Caco-2 (cell line): ENCODE data around the gene SMAD2. TPM values are rescaled to one million over a fixed set of nuclear protein-coding genes. Genes with fewer than 3 reads are reported as not detected.

Experiments used
- Bru-seq: library from RNA; stranded (reverse); fragments of 400-500 nt; gene quantifications from one replicate; lab custom pipeline; 2021; lab: Mats Ljungman, UMichigan
- BruChase-seq, 2 experiments: library from RNA; stranded (reverse); fragments of 400-500 nt; gene quantifications; one replicate each; lab custom pipeline; 2021; lab: Mats Ljungman, UMichigan
- BruUV-seq: library from RNA; stranded (reverse); fragments of 400-500 nt; replicated peaks from 2 replicates; lab custom pipeline; 2021; lab: Mats Ljungman, UMichigan
- CTCF ChIA-PET: fragments of 300-600 bp; sonication (Branson Sonifier 250); formaldehyde crosslinking; loops from one replicate; lab custom pipeline; 2022; ENCODE audit warnings: antibody characterized with exemption; lab: Charles Lee
- POLR2A ChIA-PET: fragments of 300-600 bp; sonication (Branson Sonifier 250); formaldehyde crosslinking; loops from one replicate; lab custom pipeline; 2022; ENCODE audit warnings: antibody characterized with exemption; lab: Charles Lee
- DNase-seq, 2 experiments: peaks; one replicate each; pipeline versions ENCODE4 v3.0.0 to v3.0.0-alpha.2; 2020 to 2022
- H3K27me3 ChIP-seq: replicated peaks from 2 replicates; pipeline ENCODE4 v1.6.0; 2011; ENCODE audit warnings: low read length; ENCODE audit not compliant: control insufficient read depth, insufficient read depth
- H3K36me3 ChIP-seq: 2 replicates; pipeline ENCODE4 v1.5.1; 2011; ENCODE audit warnings: low read length; ENCODE audit not compliant: control insufficient read depth, insufficient read depth
- H3K4me1 ChIP-seq: fragments of 250-450 bp; sonication (Bioruptor Pico); 2 replicates; pipeline ENCODE4 v1.5.1; 2020; ENCODE audit warnings: mild to moderate bottlenecking
- H3K4me3 ChIP-seq: 2 replicates; pipeline ENCODE4 v1.5.1; 2011; ENCODE audit warnings: low read depth, mild to moderate bottlenecking, control low read depth, low read length
- H3K9me3 ChIP-seq: fragments of 250-450 bp; sonication (Bioruptor Pico); 2 replicates; pipeline ENCODE4 v1.5.1; 2020; ENCODE audit warnings: mild to moderate bottlenecking, moderate library complexity
- H3K27ac Mint-ChIP-seq: one replicate; pipeline ENCODE4 v1.8.0; 2022; ENCODE audit warnings: mixed read lengths; ENCODE audit not compliant: unreplicated experiment
- H3K27me3 Mint-ChIP-seq: one replicate; pipeline ENCODE4 v1.8.0; 2022; ENCODE audit warnings: mixed read lengths; ENCODE audit not compliant: insufficient read depth, unreplicated experiment
- H3K36me3 Mint-ChIP-seq: one replicate; pipeline ENCODE4 v1.8.0; 2022; ENCODE audit warnings: mild to moderate bottlenecking, mixed read lengths; ENCODE audit not compliant: insufficient read depth, unreplicated experiment
- H3K4me1 Mint-ChIP-seq: one replicate; pipeline ENCODE4 v1.8.0; 2022; ENCODE audit warnings: low read depth, mixed read lengths; ENCODE audit not compliant: unreplicated experiment
- H3K4me3 Mint-ChIP-seq: one replicate; pipeline ENCODE4 v1.8.0; 2022; ENCODE audit warnings: mild to moderate bottlenecking, moderate library complexity, mixed read lengths; ENCODE audit not compliant: unreplicated experiment
- H3K9me3 Mint-ChIP-seq: one replicate; pipeline ENCODE4 v1.8.0; 2022; ENCODE audit warnings: mixed read lengths; ENCODE audit not compliant: unreplicated experiment
- intact Hi-C: fragments of 100-400 bp; cut with micrococcal nuclease; formaldehyde crosslinking; loops from one replicate; pipeline ENCODE4 v1.10.0; 2022; ENCODE audit not compliant: unreplicated experiment
- long read RNA-seq: library from polyadenylated mRNA; stranded (forward); transcript quantifications from one replicate; pipeline ENCODE4 v2.0.0, GENCODE V29; 2022
- total RNA-seq: library from RNA; stranded (reverse); gene quantifications from 2 replicates; pipeline ENCODE4 v1.2.3, GENCODE V29; 2022
- TF ChIP-seq, protein P1 (sequence below), 2 experiments: fragments of 200-600 bp in 1 of 2; IDR thresholded peaks; 1 replicate in 1 of 2; 2 replicates in 1 of 2; pipeline versions ENCODE4 v1.5.1 to v1.8.0; 2011 to 2022; ENCODE audit warnings: antibody characterized with exemption in 1 of 2, control low read depth in 1 of 2, inconsistent platforms in 1 of 2, low read depth in 1 of 2, low read length in 1 of 2, mild to moderate bottlenecking in 1 of 2, moderate library complexity in 1 of 2; ENCODE audit not compliant: insufficient read depth in 1 of 2, severe bottlenecking in 1 of 2, unreplicated experiment in 1 of 2

SMAD2 gene
- total RNA-seq (50.9 and 53.5 TPM in 2 replicates), Bru-seq, nascent RNA (percentile 81 among the genes with signal in this experiment), BruChase-seq, experiment 1, labeled RNA remaining after a 2-hour chase (percentile 79 among the genes with signal in this experiment), BruChase-seq, experiment 2, labeled RNA remaining after a 6-hour chase (percentile 79 among the genes with signal in this experiment)
- long read RNA-seq, full-length matches to known transcripts = 5 of 35 reads
- long read RNA-seq, partial matches to known transcripts = 16 of 35 reads
- long read RNA-seq, other reads (novel, unspliced or antisense) = 14 of 35 reads

DNA sequence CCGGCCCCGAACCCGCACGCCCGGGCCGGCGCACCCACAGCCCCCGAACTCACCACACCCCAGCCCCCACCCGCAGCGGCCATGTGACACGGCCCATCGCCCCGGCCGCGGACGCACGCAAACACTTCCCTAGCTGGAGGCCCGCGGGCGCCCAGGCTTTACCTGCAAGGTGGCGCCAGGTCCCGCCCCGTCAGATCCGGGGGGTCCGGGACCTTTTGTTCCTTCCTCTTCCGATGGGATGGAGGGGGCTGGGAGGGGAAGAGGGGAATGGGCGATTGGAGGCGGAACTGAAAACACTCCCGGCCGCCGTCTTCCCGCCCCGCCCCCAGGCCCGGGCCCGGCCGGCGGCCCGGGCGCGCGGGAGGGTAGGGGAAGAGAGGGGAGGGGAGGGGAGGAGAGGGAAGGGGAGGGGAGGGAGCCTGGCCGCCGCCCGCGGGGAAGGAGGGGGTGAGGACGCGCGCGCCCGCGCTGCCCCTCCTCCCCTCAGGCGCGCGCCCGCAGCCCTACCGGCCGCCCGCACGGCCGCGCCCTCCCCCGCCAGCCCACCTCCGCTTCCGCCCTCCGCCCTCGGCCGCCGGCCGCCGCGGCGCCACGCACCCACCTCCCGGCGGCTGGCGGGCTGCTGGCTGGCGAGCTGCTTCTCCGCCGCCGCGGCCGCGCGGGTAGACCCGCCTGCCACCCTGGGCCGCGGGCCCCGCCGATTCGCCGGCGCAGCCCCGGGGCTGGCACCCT, at the start of gene SMAD2:
TSS of gene SMAD2 (minus strand) at position 461 of the 732 bp plus-strand sequence. CDS start 33,903 bp downstream, outside the sequence.
- no peaks in the 10 kb centered on the region for H3K27me3 ChIP-seq
- H3K9me3 Mint-ChIP-seq = no peaks in the 10 kb centered on the region
- ChIA-PET CTCF (interaction anchor here (1.5 kb wide), 1 partner anchor 78 kb away, joined by 5 read pairs; no protein-coding TSS in a partner anchor), POLR2A (interaction anchor here (0.7 to 1.1 kb wide), 2 partner anchors 29 to 130 kb away, joined by 3 to 7 read pairs; no protein-coding TSS in a partner anchor)
- H3K4me3 ChIP-seq = peak within 1 kb of the TSS; percentile 75
- DNase-seq = peak; percentile 79 to 82
- H3K36me3 Mint-ChIP-seq = no peaks in the 10 kb centered on the region
- intact Hi-C loops = no loop called here
- peak within 1 kb of the TSS; percentile 75 for H3K4me3 Mint-ChIP-seq
- TF ChIP-seq, protein P1, sequence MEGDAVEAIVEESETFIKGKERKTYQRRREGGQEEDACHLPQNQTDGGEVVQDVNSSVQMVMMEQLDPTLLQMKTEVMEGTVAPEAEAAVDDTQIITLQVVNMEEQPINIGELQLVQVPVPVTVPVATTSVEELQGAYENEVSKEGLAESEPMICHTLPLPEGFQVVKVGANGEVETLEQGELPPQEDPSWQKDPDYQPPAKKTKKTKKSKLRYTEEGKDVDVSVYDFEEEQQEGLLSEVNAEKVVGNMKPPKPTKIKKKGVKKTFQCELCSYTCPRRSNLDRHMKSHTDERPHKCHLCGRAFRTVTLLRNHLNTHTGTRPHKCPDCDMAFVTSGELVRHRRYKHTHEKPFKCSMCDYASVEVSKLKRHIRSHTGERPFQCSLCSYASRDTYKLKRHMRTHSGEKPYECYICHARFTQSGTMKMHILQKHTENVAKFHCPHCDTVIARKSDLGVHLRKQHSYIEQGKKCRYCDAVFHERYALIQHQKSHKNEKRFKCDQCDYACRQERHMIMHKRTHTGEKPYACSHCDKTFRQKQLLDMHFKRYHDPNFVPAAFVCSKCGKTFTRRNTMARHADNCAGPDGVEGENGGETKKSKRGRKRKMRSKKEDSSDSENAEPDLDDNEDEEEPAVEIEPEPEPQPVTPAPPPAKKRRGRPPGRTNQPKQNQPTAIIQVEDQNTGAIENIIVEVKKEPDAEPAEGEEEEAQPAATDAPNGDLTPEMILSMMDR (IDR thresholded peaks at IDR 0.05; ENCODE audit: insufficient read depth in 1 of 2, low read depth in 1 of 2, low read length in 1 of 2, severe bottlenecking in 1 of 2, unreplicated experiment in 1 of 2) = no peak
- H3K27ac Mint-ChIP-seq = peak within 1 kb of the TSS; percentile 73
- H3K9me3 ChIP-seq = no peaks in the 10 kb centered on the region
- H3K4me1 ChIP-seq = 0 out of 2 replicates have a peak, but pooled peaks cover 8% of the 10 kb centered on the region
- H3K4me1 Mint-ChIP-seq = no peaks in the 10 kb centered on the region
- no TSS peak for BruUV-seq
- H3K36me3 ChIP-seq = no peaks in the 10 kb centered on the region
- H3K27me3 Mint-ChIP-seq = no peaks in the 10 kb centered on the region

DNA sequence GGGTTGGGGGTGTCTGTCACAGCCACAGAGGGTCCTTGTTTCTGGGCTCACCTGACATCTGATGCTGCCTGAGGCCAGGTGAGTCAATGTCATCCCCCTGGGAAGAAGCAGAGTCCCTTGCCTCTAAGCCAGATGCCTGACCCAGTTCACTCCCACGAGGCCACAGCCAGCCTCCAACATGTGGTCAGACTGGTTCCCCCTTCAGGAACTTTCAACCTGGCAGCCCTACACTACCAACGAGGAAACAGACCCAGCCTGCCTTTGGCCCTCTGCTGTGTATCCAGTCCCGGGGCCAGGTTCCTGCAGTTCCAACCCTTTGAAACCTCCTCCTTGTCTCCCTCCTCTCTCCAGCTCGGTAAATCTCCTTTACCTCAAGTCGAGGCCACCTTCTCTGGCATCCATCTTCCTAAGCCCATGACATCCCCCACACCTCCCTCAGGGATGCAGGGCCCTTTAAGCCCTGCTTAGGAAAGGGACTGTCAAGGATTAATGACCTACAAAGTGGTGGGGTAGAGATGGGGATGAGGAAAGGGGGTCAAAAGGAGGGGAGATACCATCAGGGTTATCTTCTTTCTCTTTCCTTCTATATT, 49.2 kb upstream of the SMAD2 start:
- Mint-ChIP-seq H3K27ac (no peak overlapping the region), H3K4me1 (peaks cover 6% of the 10 kb centered on the region), H3K4me3 (no peak overlapping the region), H3K36me3 (no peaks in the 10 kb centered on the region), H3K27me3 (no peaks in the 10 kb centered on the region), H3K9me3 (no peaks in the 10 kb centered on the region)
- Histone ChIP-seq H3K4me1 (no peaks in the 10 kb centered on the region), H3K9me3 (no peaks in the 10 kb centered on the region), H3K27me3 (no peaks in the 10 kb centered on the region), H3K4me3 (no peak overlapping the region), H3K36me3 (no peaks in the 10 kb centered on the region)
- no peak for DNase-seq
- ChIA-PET POLR2A (no interaction called here), CTCF (no interaction called here)
- no TSS peak for BruUV-seq
- intact Hi-C loops = no loop called here
- TF ChIP-seq, protein P1 (IDR thresholded peaks at IDR 0.05; ENCODE audit: insufficient read depth in 1 of 2, low read depth in 1 of 2, low read length in 1 of 2, severe bottlenecking in 1 of 2, unreplicated experiment in 1 of 2) = no peak

DNA sequence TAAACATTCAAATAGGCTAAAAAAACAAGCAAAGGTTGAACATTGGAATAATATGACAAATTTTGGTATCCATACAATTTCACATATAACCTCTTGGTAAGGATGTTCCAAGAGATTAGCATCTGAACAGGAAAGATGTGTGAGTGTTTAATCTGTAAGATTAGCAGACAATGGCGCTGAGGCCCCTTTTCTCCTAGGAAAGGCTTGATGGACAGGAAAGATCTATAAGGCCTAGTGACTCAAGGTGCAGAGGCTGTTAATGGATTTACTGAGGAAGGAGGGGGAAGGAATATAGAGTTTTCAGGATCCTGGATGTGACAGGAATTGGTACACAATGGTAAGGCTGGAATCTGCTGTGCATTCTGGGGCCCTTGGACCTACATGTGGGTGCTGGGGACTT, 48.1 kb upstream of the SMAD2 start:
- Mint-ChIP-seq H3K36me3 (peaks cover 5% of the 10 kb centered on the region), H3K4me3 (no peak overlapping the region), H3K9me3 (no peaks in the 10 kb centered on the region), H3K27ac (no peak overlapping the region), H3K27me3 (no peaks in the 10 kb centered on the region), H3K4me1 (peaks cover 6% of the 10 kb centered on the region)
- DNase-seq = no peak
- Histone ChIP-seq H3K4me1 (no peaks in the 10 kb centered on the region), H3K36me3 (no peaks in the 10 kb centered on the region), H3K4me3 (no peak overlapping the region), H3K27me3 (no peaks in the 10 kb centered on the region), H3K9me3 (no peaks in the 10 kb centered on the region)
- TF ChIP-seq, protein P1 (IDR thresholded peaks at IDR 0.05; ENCODE audit: insufficient read depth in 1 of 2, low read depth in 1 of 2, low read length in 1 of 2, severe bottlenecking in 1 of 2, unreplicated experiment in 1 of 2) = no peak
- CTCF ChIA-PET = no interaction called here
- BruUV-seq = no TSS peak
- intact Hi-C loops = no loop called here
- POLR2A ChIA-PET = no interaction called here
